Measurements from ENCODE around the gene BIRC6. TPM values are rescaled to one million over a fixed set of nuclear protein-coding genes. Genes with fewer than 3 reads are reported as not detected.

The BIRC6 gene
- polyA plus RNA-seq, 1 donor (not counting 4 experiments of a cell fraction or from before 2014, with no cell fraction given): 57.0 TPM

GRCh38 chr2:32647180-32647651 lies 290.4 kb downstream of the BIRC6 start:
- Histone ChIP-seq H3K27me3 (ENCODE audit: control insufficient read depth, extremely low read depth, insufficient read depth, low read length) (no peaks in the 10 kb centered on the region), H3K36me3 (ENCODE audit: control insufficient read depth in 2 of 2, extremely low read depth in 1 of 2, insufficient read depth in 2 of 2, low read length in 2 of 2) (peaks cover 0 to 3% of the 10 kb centered on the region in 2 experiments), H4K20me1 (ENCODE audit: control insufficient read depth, extremely low read depth, insufficient read depth, low read length) (no peaks in the 10 kb centered on the region), H3K9me1 (ENCODE audit: control insufficient read depth, extremely low read depth, insufficient read depth, low read length) (no peaks in the 10 kb centered on the region), H3K9ac (ENCODE audit: control insufficient read depth, extremely low read depth, insufficient read depth, low read length) (no peak overlapping the region), H2AFZ (ENCODE audit: control insufficient read depth, low read length) (no peak overlapping the region), H3K4me2 (ENCODE audit: control insufficient read depth, extremely low read depth, insufficient read depth, low read depth, low read length) (no peak overlapping the region), H3K4me1 (ENCODE audit: control insufficient read depth, extremely low read depth, insufficient read depth, low read length) (no peaks in the 10 kb centered on the region), H3K27ac (ENCODE audit: control insufficient read depth, insufficient read depth, low read length) (no peak overlapping the region), H3K79me2 (ENCODE audit: control insufficient read depth, insufficient read depth, low read length) (no peaks in the 10 kb centered on the region), H3K9me3 (ENCODE audit: control insufficient read depth, low read depth, low read length) (no peaks in the 10 kb centered on the region), H3K4me3 (ENCODE audit: control insufficient read depth in 2 of 3, extremely low read depth in 1 of 3, insufficient read depth in 2 of 3, low read depth in 1 of 3, low read length in 3 of 3) (no peak overlapping the region)
- dilution Hi-C loops (cut with MboI; ENCODE audit: extremely low pct_ligation_motif_present, low sequenced_read_pairs): no loop called here
- DNase-seq (ENCODE audit: low read depth, low spot score): no peak
- FAIRE-seq: no peak
- TF ChIP-seq EZH2 (IDR thresholded peaks at IDR 0.05; ENCODE audit: low read length) (no peak), CTCF (optimal IDR thresholded peaks at IDR 0.05 in 1 of 3, IDR thresholded peaks at IDR 0.05 in 1 of 3, conservative IDR thresholded peaks at IDR 0.05 in 1 of 3; ENCODE audit: extremely low read depth in 1 of 3, insufficient read depth in 2 of 3, low read length in 3 of 3) (no peak)

GRCh38 chr2:32652555-32653209 lies 295.9 kb downstream of the BIRC6 start:
- dilution Hi-C loops (cut with MboI; ENCODE audit: extremely low pct_ligation_motif_present, low sequenced_read_pairs): no loop called here
- no peaks in the 10 kb centered on the region for H3K9me1 ChIP-seq (ENCODE audit: control insufficient read depth, extremely low read depth, insufficient read depth, low read length)
- no peak overlapping the region for H3K27ac ChIP-seq (ENCODE audit: control insufficient read depth, insufficient read depth, low read length)
- H3K27me3 ChIP-seq (ENCODE audit: control insufficient read depth, extremely low read depth, insufficient read depth, low read length): no peaks in the 10 kb centered on the region
- H3K4me1 ChIP-seq (ENCODE audit: control insufficient read depth, extremely low read depth, insufficient read depth, low read length): no peaks in the 10 kb centered on the region
- H3K4me3 ChIP-seq (ENCODE audit: control insufficient read depth in 2 of 3, extremely low read depth in 1 of 3, insufficient read depth in 2 of 3, low read depth in 1 of 3, low read length in 3 of 3): no peak overlapping the region
- H4K20me1 ChIP-seq (ENCODE audit: control insufficient read depth, extremely low read depth, insufficient read depth, low read length): no peaks in the 10 kb centered on the region
- no peak for FAIRE-seq
- TF ChIP-seq EZH2 (IDR thresholded peaks at IDR 0.05; ENCODE audit: low read length) (no peak), CTCF (optimal IDR thresholded peaks at IDR 0.05 in 1 of 3, IDR thresholded peaks at IDR 0.05 in 1 of 3, conservative IDR thresholded peaks at IDR 0.05 in 1 of 3; ENCODE audit: extremely low read depth in 1 of 3, insufficient read depth in 2 of 3, low read length in 3 of 3) (no peak)
- H3K9me3 ChIP-seq (ENCODE audit: control insufficient read depth, low read depth, low read length): no peaks in the 10 kb centered on the region
- H3K79me2 ChIP-seq (ENCODE audit: control insufficient read depth, insufficient read depth, low read length): no peaks in the 10 kb centered on the region
- DNase-seq (ENCODE audit: low read depth, low spot score): no peak
- no peak overlapping the region for H3K9ac ChIP-seq (ENCODE audit: control insufficient read depth, extremely low read depth, insufficient read depth, low read length)
- H3K4me2 ChIP-seq (ENCODE audit: control insufficient read depth, extremely low read depth, insufficient read depth, low read depth, low read length): no peak overlapping the region
- H2AFZ ChIP-seq (ENCODE audit: control insufficient read depth, low read length): no peak overlapping the region
- H3K36me3 ChIP-seq (ENCODE audit: control insufficient read depth in 2 of 2, extremely low read depth in 1 of 2, insufficient read depth in 2 of 2, low read length in 2 of 2): peaks cover 0 to 1% of the 10 kb centered on the region in 2 experiments
